Gastroesophageal sphincter (tissue), 4 donors: ENCODE data around the gene SPPL2A. TPM values are rescaled to one million over a fixed set of nuclear protein-coding genes. Genes with fewer than 3 reads are reported as not detected.

ENCODE experiments used
- ATAC-seq: fragments of 150-250 bp; one replicate; pipeline ENCODE4 v1.9.1; 2016; ENCODE audit warnings: mild to moderate bottlenecking, moderate library complexity
- H3K27ac ChIP-seq, 4 donors: fragments of 200-600 bp; sonication (generic) in 3 of 4; 1 replicate in 3 of 4; 2 replicates in 1 of 4; pipeline ENCODE4 v1.5.1; 2016 to 2019
- H3K27me3 ChIP-seq: fragments of 200-600 bp; sonication (generic); one replicate; pipeline ENCODE4 v1.5.1; 2019
- H3K36me3 ChIP-seq, 2 donors: fragments of 200-600 bp; sonication (generic); one replicate each; pipeline ENCODE4 v1.5.1; 2019; ENCODE audit warnings: control low read depth in 1 of 2
- H3K4me1 ChIP-seq, 3 donors: fragments of 200-600 bp; sonication (generic); 1 replicate in 2 of 3; 2 replicates in 1 of 3; pipeline ENCODE4 v1.5.1; 2016 to 2019; ENCODE audit warnings: control low read depth in 2 of 3
- H3K4me3 ChIP-seq, 2 donors: fragments of 200-600 bp; sonication (generic); one replicate each; pipeline ENCODE4 v1.5.1; 2019; ENCODE audit warnings: mild to moderate bottlenecking in 1 of 2, moderate library complexity in 1 of 2
- H3K9me3 ChIP-seq, 3 donors: fragments of 200-600 bp; sonication (generic); one replicate each; pipeline ENCODE4 v1.5.1; 2017 to 2019; ENCODE audit warnings: control low read depth in 2 of 3
- CTCF ChIP-seq, 4 experiments: fragments of 200-600 bp in 2 of 4; fragments of 450-650 bp in 2 of 4; sonication (generic) in 1 of 4; IDR thresholded peaks; one replicate each; pipeline ENCODE4 v1.5.1; 2017 to 2019; ENCODE audit warnings: antibody characterized with exemption in 4 of 4, mild to moderate bottlenecking in 2 of 4, moderate library complexity in 2 of 4
- EP300 ChIP-seq: sonication (generic); formaldehyde crosslinking; IDR thresholded peaks from one replicate; pipeline ENCODE4 v1.6.1; 2017; ENCODE audit warnings: antibody characterized with exemption, mild to moderate bottlenecking
- POLR2A ChIP-seq, 2 donors: fragments of 450-650 bp; IDR thresholded peaks; one replicate each; pipeline ENCODE4 v1.6.1; 2017; ENCODE audit warnings: antibody characterized with exemption in 2 of 2, mild to moderate bottlenecking in 2 of 2, moderate library complexity in 1 of 2
- POLR2AphosphoS5 ChIP-seq: sonication (generic); formaldehyde crosslinking; IDR thresholded peaks from one replicate; pipeline ENCODE4 v1.6.1; 2017; ENCODE audit warnings: antibody characterized with exemption
- WGBS, 2 donors: methylation state at CpG; one replicate each; pipeline ENCODE4 v1.1.5; 2018; ENCODE audit warnings: low coverage in 1 of 2; 5-methylcytosine and 5-hydroxymethylcytosine counted together
- total RNA-seq, 4 donors: library from RNA; depleted of rRNA; stranded (reverse); fragments of >200 nt; gene quantifications; one replicate each; pipeline ENCODE4 v1.1.0, GENCODE V29; 2016

The SPPL2A gene
- total RNA-seq, 4 donors from 2014 or later = 114 to 236 (median 140) TPM

GRCh38 chr15:50797926-50798325, 32.4 kb upstream of the SPPL2A start:
- no peak for TF ChIP-seq EP300
- no peak for TF ChIP-seq POLR2A (IDR thresholded peaks at IDR 0.05)
- TF ChIP-seq POLR2AphosphoS5 = no peak
- TF ChIP-seq CTCF (IDR thresholded peaks at IDR 0.05) = no peak
- H3K27me3 ChIP-seq = no peaks in the 10 kb centered on the region
- H3K9me3 ChIP-seq = no peaks in the 10 kb centered on the region
- 80% methylated on average over 1 of the region's 1 CpG; no CpG with 5 or more reads in 1 of the 2 donors for WGBS, 2 donors
- no peaks in the 10 kb centered on the region for H3K4me1 ChIP-seq
- H3K27ac ChIP-seq = no peak overlapping the region
- no peaks in the 10 kb centered on the region for H3K36me3 ChIP-seq
- no peak overlapping the region for H3K4me3 ChIP-seq
- ATAC-seq = no peak

- Histone ChIP-seq H3K27me3 (no peaks in the 10 kb centered on the region), H3K36me3 (no peaks in the 10 kb centered on the region), H3K4me1 (no peaks in the 10 kb centered on the region), H3K27ac (no peak overlapping the region), H3K9me3 (no peaks in the 10 kb centered on the region), H3K4me3 (no peak overlapping the region)
- no peak for ATAC-seq
- WGBS, 2 donors = 83 to 90% methylated on average over 4 of the region's 4 CpGs
- TF ChIP-seq POLR2AphosphoS5 (no peak), POLR2A (IDR thresholded peaks at IDR 0.05) (no peak), EP300 (no peak), CTCF (IDR thresholded peaks at IDR 0.05) (no peak)
Observed at GRCh38 chr15:50791486-50791885, 26.0 kb upstream of the SPPL2A start.

GRCh38 chr15:50790778-50791453, 25.4 kb upstream of the SPPL2A start:
- Histone ChIP-seq H3K27me3 (no peaks in the 10 kb centered on the region), H3K9me3 (no peaks in the 10 kb centered on the region), H3K36me3 (no peaks in the 10 kb centered on the region), H3K4me3 (no peak overlapping the region), H3K27ac (no peak overlapping the region), H3K4me1 (no peaks in the 10 kb centered on the region)
- TF ChIP-seq CTCF (IDR thresholded peaks at IDR 0.05) (no peak), POLR2AphosphoS5 (no peak), POLR2A (IDR thresholded peaks at IDR 0.05) (no peak)
- ATAC-seq = no peak
- WGBS, 2 donors = 89 to 90% methylated on average over 5 to 7 of the region's 7 CpGs

- no peak for ATAC-seq
- Histone ChIP-seq H3K4me1 (peaks cover 0 to 19% (median 5%) of the 10 kb centered on the region in 3 donors), H3K27me3 (no peaks in the 10 kb centered on the region), H3K36me3 (no peaks in the 10 kb centered on the region), H3K27ac (peak overlapping the region in 1 of 4 donors; percentile 43), H3K4me3 (no peak overlapping the region), H3K9me3 (no peaks in the 10 kb centered on the region)
- 28 to 36% methylated on average over 3 of the region's 3 CpGs for WGBS, 2 donors
- TF ChIP-seq EP300 = no peak
- no peak for TF ChIP-seq CTCF (IDR thresholded peaks at IDR 0.05)
- no peak for TF ChIP-seq POLR2A (IDR thresholded peaks at IDR 0.05)
- TF ChIP-seq POLR2AphosphoS5 = no peak
Observed at GRCh38 chr15:50786871-50787270, 21.4 kb upstream of the SPPL2A start.

GRCh38 chr15:50786438-50786837, 20.9 kb upstream of the SPPL2A start:
- H3K4me3 ChIP-seq = no peak overlapping the region
- no peaks in the 10 kb centered on the region for H3K27me3 ChIP-seq
- peaks cover 0 to 21% (median 5%) of the 10 kb centered on the region in 3 donors for H3K4me1 ChIP-seq
- no peak for ATAC-seq
- TF ChIP-seq CTCF (IDR thresholded peaks at IDR 0.05) (no peak), POLR2AphosphoS5 (no peak), POLR2A (IDR thresholded peaks at IDR 0.05) (no peak), EP300 (no peak)
- WGBS, 2 donors = 94 to 96% methylated on average over 2 of the region's 2 CpGs
- peak overlapping the region in 1 of 4 donors; percentile 43 for H3K27ac ChIP-seq
- no peaks in the 10 kb centered on the region for H3K9me3 ChIP-seq
- no peaks in the 10 kb centered on the region for H3K36me3 ChIP-seq
